RWPE1 (cell line): Measurements from ENCODE around the gene TXK.

Source experiments
- CTCF ChIA-PET: fragments of 350-600 bp; sonication (Branson Sonifier 250); formaldehyde crosslinking; extraction: SDS; loops from one replicate; lab custom pipeline; 2021; lab: Yijun Ruan, JAX
- POLR2A ChIA-PET: fragments of 400-600 bp; formaldehyde crosslinking; extraction: SDS; loops from one replicate; lab custom pipeline; 2020; ENCODE audit warnings: antibody characterized with exemption; ENCODE audit not compliant: low non-redundant PET; lab: Yijun Ruan, JAX
- DNase-seq: peaks from one replicate; pipeline ENCODE4 v3.0.0; 2012; ENCODE audit warnings: low spot score
- H3K27ac ChIP-seq: fragments of 450-650 bp; 2 replicates; pipeline ENCODE4 v1.5.1; 2017
- CTCF ChIP-seq: fragments of 450-650 bp; conservative IDR thresholded peaks from 2 replicates; pipeline ENCODE4 v1.5.1; 2017; ENCODE audit warnings: low read depth, mild to moderate bottlenecking

TXK gene

DNA sequence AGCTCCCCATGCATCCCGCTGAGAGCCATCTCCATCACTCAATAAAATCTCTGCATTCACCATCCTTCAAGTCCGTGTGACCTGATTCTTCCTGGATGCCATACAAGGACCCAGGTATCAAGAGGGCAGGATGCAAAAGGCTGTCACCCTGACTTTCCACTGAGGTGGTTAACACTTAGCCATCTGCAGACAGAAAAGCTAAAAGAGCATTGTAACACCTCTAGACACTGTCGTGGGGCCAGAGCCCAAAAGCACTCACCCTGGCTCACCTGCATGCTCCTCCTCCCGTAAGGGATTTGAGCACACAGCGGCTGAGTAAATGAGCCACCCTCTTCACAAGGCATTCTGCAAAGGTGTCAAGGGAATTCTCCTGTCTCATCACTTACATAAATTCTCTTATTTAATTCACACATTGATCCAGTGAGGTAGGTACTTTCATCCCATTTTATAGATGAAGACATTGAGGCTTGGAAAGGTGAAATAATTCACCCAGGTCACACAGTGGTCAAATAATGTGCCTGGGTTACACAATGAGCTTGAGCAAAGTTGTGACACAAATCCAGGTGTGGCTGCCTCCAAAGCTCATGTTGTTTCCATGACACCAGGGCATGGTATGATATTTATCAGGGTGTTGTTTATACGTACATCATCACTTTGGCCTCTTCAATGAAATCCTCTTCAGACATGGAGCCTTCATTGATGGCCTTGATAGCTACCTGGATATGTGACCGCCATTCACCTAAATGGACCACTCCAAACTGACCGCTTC is 48.0 kb downstream of the TXK start:
- POLR2A ChIA-PET, result no interaction called here
- CTCF ChIA-PET, result interaction anchor here (0.5 to 2.7 kb wide), 4 partner anchors 44 to 82 kb away, joined by 3 to 12 read pairs (median 4); partner anchors contain the start of genes CNGA1 and NIPAL1
- no peak overlapping the region for H3K27ac ChIP-seq
- TF ChIP-seq CTCF, result no peak
- no peak for DNase-seq

- no peak overlapping the region for H3K27ac ChIP-seq
- POLR2A ChIA-PET, result no interaction called here
- no peak for TF ChIP-seq CTCF
- CTCF ChIA-PET, result no interaction called here
- no peak for DNase-seq
These were observed 51.1 kb downstream of the TXK start for GRCh38 chr4:48082956-48083355.

DNA sequence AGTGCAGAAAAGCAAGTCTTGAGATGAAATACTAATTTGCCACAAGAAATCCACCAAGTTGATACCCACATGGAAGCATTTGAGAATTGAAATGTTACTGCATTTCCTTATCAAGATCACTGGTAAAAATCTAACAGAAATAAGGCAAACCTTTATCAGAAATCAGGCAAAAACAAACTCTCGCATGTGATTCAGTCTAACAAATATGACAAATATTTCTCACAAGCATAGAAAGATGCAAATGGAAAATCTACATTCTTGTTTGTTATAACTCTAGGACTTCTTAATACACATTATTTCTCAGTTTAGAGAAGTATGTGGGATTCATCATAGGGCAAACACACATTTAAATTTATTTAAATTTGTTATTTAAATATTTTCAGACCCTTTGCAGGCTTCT is 52.9 kb downstream of the TXK start:
- ChIA-PET POLR2A (no interaction called here), CTCF (no interaction called here)
- H3K27ac ChIP-seq, result no peak overlapping the region
- no peak for DNase-seq
- TF ChIP-seq CTCF, result no peak

DNA sequence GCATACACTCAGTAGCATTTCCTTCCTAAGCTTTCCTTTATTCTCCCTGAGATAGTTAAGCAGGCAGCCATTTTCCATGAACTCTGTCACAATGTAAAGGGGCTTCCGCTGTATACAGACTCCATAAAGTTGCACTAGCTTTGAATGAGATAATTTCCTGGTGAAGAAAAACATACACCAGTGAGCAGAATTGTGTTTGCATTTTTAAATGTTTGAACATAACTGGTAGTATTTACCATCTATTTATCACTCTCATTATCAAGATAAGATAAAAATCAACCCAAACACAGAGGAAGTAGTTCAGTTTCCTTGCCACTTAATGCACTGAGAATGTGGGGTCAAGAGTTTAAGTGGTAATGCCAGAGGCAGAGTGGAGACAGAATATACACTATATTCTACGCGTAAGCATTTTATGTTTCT is 54.1 kb downstream of the TXK start:
- ChIA-PET CTCF (no interaction called here), POLR2A (no interaction called here)
- no peak overlapping the region for H3K27ac ChIP-seq
- DNase-seq, result peak; percentile 26
- no peak for TF ChIP-seq CTCF

DNA sequence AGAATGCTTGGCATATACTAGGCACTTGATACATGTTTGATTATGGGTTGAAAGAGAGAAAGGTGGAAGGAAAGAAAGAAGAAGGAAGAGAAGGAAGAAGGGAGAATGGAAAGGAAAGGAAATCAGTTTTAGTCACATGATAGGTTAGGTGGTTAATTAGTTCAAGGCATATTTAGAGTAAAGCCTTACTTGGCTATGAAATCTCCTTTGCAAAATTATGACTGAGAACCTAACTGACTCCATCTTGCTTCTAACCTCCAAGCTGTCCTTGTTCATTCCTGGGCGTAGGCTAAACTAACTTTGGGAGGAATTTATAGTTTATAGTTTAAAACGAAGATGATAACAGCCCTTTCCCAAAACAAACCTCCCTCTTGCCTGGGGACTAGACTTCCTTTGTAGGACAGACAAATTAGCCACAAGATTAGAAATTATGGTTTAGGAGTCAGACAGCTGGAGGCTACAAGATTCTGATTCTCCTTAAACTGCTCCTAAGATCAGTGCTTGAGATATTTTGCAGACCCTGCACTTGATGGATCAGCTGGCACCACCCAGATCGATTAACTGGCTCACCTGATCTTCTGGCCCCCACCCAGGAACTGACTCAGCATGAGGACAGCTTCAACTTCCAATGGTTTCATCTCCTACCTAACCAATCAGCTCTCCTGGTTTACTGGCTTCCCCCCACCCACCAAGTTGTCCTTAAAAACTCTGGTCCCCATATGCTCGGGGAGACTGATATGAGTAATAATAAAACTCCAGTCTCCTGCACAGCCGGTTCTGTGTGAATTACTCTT is 55.0 kb downstream of the TXK start:
- ChIA-PET POLR2A (no interaction called here), CTCF (no interaction called here)
- no peak for TF ChIP-seq CTCF
- H3K27ac ChIP-seq, result no peak overlapping the region
- DNase-seq, result no peak

- no peak for TF ChIP-seq CTCF
- POLR2A ChIA-PET, result no interaction called here
- no peak overlapping the region for H3K27ac ChIP-seq
- no peak for DNase-seq
- CTCF ChIA-PET, result no interaction called here
These were observed 55.6 kb downstream of the TXK start for GRCh38 chr4:48078425-48078824.
